Activated naive CD4-positive, alpha-beta T cell treated with anti-CD3 and anti-CD28 coated beads, Interleukin-2, amount 50 U/mL, for 72 hours (primary cell): ENCODE data around the gene NR6A1. TPM values are rescaled to one million over a fixed set of nuclear protein-coding genes. Genes with fewer than 3 reads are reported as not detected.
"Not testable (repeated sequence)": the region's sequence is repeated elsewhere in the genome, so short reads cannot be mapped to it uniquely, and the experiment has no call there.

Experiments used
- ATAC-seq, 2 donors: fragments of 150-1000 bp; cut with Tn5 transposase; 2 replicates each; pipeline ENCODE4 v1.10.0; 2021; ENCODE audit warnings: mild to moderate bottlenecking in 2 of 2, moderate library complexity in 2 of 2
- DNase-seq, 2 donors: peaks; one replicate each; pipeline ENCODE4 v3.0.0; 2021 to 2022; ENCODE audit warnings: low spot score in 2 of 2
- H3K27ac Mint-ChIP-seq, 2 donors: one replicate each; pipeline ENCODE4 v1.8.0; 2022; ENCODE audit warnings: mild to moderate bottlenecking in 2 of 2, mixed read lengths in 2 of 2
- H3K36me3 Mint-ChIP-seq, 2 donors: one replicate each; pipeline ENCODE4 v1.8.0; 2022; ENCODE audit warnings: mixed read lengths in 2 of 2
- H3K9me3 Mint-ChIP-seq, 2 donors: one replicate each; pipeline ENCODE4 v1.8.0; 2022; ENCODE audit warnings: mixed read lengths in 2 of 2
- total RNA-seq, 2 donors: library from RNA; stranded (reverse); gene quantifications; one replicate each; pipeline ENCODE4 v1.2.3, GENCODE V29; 2022

The NR6A1 gene
- total RNA-seq, 2 donors from 2014 or later = 0.58 to 0.84 TPM

DNA sequence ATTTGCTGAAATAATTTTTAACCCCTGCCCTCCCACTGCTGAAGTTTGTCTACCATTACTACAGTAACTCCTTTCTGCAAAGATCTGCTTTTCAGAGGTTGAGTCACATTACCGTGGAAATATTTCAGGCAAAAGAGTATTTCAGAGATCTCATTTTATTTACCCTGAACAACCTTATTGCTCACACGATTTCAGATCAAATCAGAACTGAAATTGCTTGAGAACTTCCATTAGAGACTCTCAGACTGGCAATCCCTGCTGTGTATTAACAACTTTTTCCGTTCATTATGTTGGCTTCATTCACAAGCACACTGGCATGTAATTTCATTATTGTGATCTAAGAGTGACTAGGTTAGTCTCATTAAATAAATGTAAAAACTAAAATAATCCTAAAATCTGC, 16.1 kb downstream of the NR6A1 start:
- Mint-ChIP-seq H3K9me3 (no peaks in the 10 kb centered on the region), H3K36me3 (no peaks in the 10 kb centered on the region), H3K27ac (no peak overlapping the region)
- ATAC-seq (peak; percentile 7 to 85), DNase-seq (no peak)

DNA sequence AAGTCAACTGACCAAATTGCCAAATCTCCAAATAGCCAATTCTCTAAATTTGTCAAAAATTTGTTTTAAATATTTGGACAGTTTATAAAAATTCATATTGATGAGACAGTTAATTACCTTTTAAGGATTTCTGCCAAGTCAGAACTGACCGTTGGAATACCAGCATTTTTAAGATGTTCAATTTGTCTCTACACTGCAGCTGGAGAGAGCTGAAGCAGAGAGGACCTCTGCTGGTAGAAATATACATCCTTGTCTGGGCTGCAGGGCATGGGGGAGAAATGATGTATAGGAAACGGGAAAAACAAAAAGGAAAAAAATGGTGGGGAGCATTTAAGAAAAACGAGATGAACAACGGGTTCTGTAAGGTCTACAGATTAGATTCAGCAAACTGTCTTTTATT, 16.8 kb downstream of the NR6A1 start:
- DNase-seq (no peak), ATAC-seq (no peak)
- H3K9me3 Mint-ChIP-seq = no peaks in the 10 kb centered on the region
- H3K27ac Mint-ChIP-seq = no peak overlapping the region
- no peaks in the 10 kb centered on the region for H3K36me3 Mint-ChIP-seq

DNA sequence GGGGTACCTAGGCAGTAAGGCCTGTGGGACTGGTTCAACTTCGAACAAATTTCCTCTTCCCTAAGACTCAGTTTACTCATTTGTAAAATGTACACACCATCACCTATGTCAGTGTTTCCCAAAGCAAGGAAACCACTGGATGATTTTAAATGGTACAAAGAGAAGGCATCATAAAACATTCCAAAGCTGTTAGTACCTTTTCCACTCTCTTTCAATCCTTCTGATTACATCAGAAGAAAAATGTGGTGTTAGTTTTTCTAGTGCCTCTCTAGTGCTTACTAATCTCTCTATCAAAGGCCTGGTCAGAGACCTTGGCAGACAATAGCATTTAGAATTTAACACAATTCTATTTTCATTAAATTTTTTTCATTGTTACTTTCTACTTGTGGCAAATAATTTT, 18.1 kb downstream of the NR6A1 start:
- H3K27ac Mint-ChIP-seq = no peak overlapping the region
- ATAC-seq (no peak), DNase-seq (no peak)
- H3K9me3 Mint-ChIP-seq = no peaks in the 10 kb centered on the region
- no peaks in the 10 kb centered on the region for H3K36me3 Mint-ChIP-seq

DNA sequence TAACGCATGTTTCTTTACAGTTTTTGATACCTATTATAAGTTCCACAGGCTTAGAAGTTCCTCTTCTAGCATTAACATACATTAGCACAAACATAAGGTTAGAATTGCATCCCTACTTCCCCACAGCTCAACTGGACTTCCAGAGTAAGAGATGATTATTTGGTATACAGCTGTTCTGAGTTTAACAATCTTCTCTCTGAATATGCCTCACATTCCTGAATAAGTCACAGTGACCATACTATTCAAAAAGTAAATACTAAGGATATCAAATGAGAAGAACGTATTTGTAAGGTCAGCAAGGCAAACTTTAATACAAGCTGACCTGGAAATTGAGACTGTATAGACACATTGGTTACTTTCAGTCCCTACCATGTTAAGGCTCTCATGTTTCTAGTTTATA, 21.3 kb downstream of the NR6A1 start:
- Mint-ChIP-seq H3K36me3 (no peaks in the 10 kb centered on the region), H3K27ac (no peak overlapping the region), H3K9me3 (no peaks in the 10 kb centered on the region)
- no peak for DNase-seq
- no peak for ATAC-seq

DNA sequence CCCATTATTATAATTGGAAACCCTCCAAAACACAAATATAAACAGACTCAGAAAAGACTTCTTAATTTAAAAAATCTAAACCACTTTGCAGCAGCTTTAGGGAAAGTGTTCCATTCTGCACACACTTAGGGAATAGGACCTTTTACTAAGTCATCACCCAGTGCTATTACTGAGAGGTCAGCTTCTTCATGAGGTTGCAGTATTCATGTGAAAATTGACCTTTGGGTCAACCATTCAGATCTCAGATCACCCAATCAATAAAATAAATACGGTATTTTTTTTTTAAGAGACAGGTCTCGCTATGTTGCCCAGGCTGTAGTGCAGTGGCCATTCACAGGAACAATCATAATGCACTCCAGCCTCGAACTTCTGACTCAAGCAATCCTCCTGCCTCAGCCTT, 21.8 kb downstream of the NR6A1 start:
- ATAC-seq (no peak), DNase-seq (no peak)
- no peaks in the 10 kb centered on the region for H3K9me3 Mint-ChIP-seq
- no peaks in the 10 kb centered on the region for H3K36me3 Mint-ChIP-seq
- no peak overlapping the region for H3K27ac Mint-ChIP-seq

DNA sequence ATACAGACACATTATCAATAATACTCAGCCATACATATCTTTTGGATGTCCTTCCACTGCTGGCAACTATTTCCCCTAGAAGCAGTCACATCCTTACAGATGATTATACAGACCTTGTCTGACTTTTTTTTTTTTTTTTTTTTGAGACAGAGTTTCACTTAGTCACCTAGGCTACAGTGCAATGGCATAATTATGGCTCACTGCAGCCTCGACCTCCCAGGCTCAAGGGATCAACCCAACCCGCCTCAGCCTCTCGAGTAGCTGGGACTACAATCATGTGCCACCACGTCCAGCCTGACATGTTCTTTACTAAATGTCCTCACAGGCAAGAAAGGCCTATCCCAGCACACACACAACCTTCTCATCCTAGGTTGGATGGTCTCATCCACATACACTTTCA, 24.0 kb downstream of the NR6A1 start:
- ATAC-seq (no peak), DNase-seq (no peak)
- Mint-ChIP-seq H3K36me3 (no peaks in the 10 kb centered on the region), H3K27ac (no peak overlapping the region), H3K9me3 (no peaks in the 10 kb centered on the region)

DNA sequence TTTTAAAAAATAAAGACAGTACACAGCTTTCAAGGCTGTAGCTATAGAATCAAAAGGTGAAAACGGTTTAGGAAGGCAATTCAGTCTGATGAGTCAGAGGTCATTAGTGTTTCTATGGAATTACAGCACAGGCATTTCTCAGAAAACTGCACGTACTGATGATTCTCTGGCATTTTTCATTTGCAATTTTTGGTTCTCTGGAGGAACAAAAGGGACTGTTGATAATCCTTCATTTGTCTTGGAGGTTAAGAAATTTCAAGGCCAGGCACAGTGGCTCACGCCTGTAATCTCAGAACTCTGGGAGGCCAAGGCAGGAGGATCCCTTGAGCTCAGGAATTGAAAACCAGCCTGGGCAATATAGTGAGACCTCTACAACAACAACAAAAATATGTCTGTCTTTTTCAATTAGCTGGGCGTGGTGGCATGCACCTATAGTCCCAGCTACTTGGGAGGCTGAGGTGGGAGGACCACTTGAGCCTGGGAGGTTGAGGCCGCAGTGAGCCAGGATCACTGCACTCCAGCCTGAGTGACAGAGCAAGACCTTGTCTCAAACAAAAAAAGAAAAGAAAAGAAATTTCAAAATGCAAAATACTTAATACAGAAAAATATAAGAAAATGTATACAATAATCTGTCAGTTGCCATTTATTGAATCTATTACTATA, 27.3 kb downstream of the NR6A1 start:
- Mint-ChIP-seq H3K27ac (no peak overlapping the region), H3K36me3 (no peaks in the 10 kb centered on the region), H3K9me3 (no peaks in the 10 kb centered on the region)
- no peak for DNase-seq
- ATAC-seq = no peak

DNA sequence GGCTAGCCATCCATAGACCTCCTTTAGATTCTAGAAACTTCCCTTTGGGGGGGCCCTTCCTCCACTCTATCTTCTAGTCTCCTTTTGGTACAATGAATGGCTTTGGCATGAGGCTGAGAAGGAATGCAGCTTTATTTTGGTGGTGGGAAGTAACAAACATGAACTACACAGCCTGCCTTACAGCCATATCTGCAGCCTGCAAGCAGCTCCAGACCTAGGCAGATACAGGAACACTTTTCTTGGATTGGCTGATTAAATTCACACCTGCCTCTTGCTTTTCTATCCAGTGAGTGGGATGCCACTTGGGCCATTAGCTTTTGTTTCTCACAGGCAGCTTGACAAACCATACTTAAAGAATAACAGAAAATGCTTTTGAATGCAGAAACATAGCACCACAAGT, 28.2 kb downstream of the NR6A1 start:
- DNase-seq (no peak), ATAC-seq (no peak)
- H3K9me3 Mint-ChIP-seq = no peaks in the 10 kb centered on the region
- no peak overlapping the region for H3K27ac Mint-ChIP-seq
- no peaks in the 10 kb centered on the region for H3K36me3 Mint-ChIP-seq

DNA sequence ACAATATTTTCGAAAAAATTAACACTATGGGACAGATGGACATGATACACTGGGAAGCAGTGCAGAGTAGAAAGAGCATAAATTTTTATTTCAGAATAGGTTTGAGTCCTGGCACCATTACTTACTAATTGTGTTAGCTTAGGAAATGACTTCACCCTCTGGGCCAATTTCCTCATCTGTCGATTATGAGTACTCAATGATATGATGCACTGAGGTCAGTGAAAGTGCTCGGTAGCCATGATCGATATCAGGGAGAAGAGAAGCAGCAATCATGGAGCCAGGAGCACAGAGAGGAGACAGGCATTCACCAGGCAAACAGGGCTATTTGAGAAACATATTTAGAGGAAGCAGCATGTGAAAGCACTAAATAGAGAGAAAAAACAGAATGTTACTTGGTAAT, 29.4 kb downstream of the NR6A1 start:
- H3K27ac Mint-ChIP-seq = no peak overlapping the region
- no peak for ATAC-seq

DNA sequence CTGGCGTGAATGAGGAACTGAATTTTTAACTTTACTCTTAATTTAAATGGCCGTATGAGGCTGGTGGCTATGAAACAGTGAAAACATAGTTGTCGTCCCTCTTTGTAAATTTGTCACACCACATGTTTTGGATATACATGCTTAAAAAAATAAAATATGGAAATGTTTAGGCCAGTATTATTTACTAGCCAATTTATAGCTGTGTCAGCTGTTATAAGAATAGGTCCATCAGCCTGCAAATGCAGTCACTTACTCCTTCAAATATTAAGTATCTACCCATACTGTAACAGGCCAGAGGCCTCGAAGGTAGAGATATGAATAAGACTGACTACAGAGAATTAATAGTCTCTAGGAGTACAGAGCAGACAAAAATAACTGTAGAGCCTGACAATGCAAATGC, 30.0 kb downstream of the NR6A1 start:
- ATAC-seq = no peak
- Mint-ChIP-seq H3K27ac (no peak overlapping the region), H3K36me3 (no peaks in the 10 kb centered on the region), H3K9me3 (no peaks in the 10 kb centered on the region)
- no peak for DNase-seq

More for the DNA sequence above, 29.4 kb downstream of the NR6A1 start:
- no peaks in the 10 kb centered on the region for H3K36me3 Mint-ChIP-seq
- no peak for DNase-seq
- no peaks in the 10 kb centered on the region for H3K9me3 Mint-ChIP-seq

DNA sequence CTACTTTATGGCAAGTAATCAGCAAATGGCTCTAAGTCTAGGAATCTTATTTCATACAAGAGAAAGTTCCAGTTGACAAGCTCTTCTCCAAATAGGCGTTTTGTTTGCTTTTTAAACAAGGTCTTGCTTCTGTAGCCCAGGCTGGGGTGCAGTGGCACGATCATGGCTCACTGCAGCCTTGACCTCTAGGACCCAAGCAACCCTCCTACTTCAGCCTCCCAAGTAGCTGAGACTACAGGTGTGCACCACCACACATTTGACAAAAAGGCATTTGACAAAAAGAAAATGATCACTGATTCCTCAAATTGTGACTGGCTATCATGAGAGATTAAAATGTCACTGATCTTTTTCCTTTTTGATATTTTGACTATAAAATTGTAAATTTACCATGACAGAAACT, 31.8 kb downstream of the NR6A1 start:
- ATAC-seq = no peak

DNA sequence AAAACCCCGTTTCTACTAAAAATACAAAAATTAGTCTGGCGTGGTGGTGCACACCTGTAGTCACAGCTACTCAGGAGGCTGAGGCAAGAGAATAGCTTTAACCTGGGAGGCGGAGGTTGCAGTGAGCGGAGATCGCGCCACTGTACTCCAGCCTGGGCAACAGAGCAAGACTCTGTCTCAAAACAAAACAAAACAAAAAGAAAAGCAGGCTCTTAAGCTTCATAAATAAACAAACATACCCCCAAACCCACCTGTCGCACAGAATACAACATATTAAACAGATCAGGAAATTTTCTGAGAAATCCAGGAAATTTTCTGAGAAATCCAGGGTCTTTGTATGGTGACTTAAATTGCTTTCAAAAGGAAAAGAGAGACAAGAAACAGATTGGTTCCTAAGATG, 33.0 kb downstream of the NR6A1 start:
- not testable (repeated sequence) for H3K27ac Mint-ChIP-seq, DNase-seq, H3K36me3 Mint-ChIP-seq, H3K9me3 Mint-ChIP-seq, ATAC-seq

More for the DNA sequence above, 31.8 kb downstream of the NR6A1 start:
- H3K36me3 Mint-ChIP-seq = no peaks in the 10 kb centered on the region
- H3K27ac Mint-ChIP-seq = no peak overlapping the region
- no peaks in the 10 kb centered on the region for H3K9me3 Mint-ChIP-seq
- DNase-seq = no peak

DNA sequence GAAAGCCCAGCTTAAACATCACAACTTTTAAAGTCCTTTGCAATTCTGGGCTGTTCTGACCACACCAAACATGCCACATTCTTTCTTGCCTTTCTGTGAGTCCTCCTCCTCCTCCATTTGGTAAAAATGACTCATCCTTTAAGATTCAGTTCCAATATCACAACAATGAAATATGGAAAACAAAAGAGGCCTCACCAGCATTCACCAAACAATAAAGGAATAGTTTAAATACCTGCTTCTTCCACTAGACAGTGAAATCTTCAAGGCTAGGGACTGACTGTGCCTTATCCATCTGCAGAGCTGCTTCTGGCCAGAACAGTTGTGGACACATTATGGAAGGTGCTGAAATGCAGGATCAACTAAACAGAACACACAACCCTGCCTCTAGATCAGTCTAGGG, 36.0 kb downstream of the NR6A1 start:
- no peak for DNase-seq
- H3K36me3 Mint-ChIP-seq = no peaks in the 10 kb centered on the region
- peak; percentile 47 to 92 for ATAC-seq
- H3K9me3 Mint-ChIP-seq = no peaks in the 10 kb centered on the region
- H3K27ac Mint-ChIP-seq = no peak overlapping the region

DNA sequence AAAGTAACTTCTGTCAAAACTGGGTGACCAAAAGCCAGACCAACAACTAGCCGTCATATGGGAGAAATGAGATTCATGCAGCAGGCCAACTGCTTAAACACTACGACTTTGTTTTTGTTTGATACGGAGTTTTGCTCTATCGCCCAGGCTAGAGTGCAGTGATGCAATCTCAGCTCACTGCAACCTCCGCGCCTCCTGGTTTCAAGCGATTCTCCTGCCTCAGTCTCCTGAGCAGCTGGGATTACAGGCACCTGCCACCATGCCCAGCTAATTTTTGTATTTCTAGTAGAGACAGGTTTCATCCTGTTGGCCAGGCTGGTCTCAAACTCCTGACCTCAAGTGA, 36.4 kb downstream of the NR6A1 start:
- ATAC-seq = peak in 1 of 2 donors; percentile 34
- H3K36me3 Mint-ChIP-seq, H3K27ac Mint-ChIP-seq, H3K9me3 Mint-ChIP-seq, DNase-seq: not testable (repeated sequence)

DNA sequence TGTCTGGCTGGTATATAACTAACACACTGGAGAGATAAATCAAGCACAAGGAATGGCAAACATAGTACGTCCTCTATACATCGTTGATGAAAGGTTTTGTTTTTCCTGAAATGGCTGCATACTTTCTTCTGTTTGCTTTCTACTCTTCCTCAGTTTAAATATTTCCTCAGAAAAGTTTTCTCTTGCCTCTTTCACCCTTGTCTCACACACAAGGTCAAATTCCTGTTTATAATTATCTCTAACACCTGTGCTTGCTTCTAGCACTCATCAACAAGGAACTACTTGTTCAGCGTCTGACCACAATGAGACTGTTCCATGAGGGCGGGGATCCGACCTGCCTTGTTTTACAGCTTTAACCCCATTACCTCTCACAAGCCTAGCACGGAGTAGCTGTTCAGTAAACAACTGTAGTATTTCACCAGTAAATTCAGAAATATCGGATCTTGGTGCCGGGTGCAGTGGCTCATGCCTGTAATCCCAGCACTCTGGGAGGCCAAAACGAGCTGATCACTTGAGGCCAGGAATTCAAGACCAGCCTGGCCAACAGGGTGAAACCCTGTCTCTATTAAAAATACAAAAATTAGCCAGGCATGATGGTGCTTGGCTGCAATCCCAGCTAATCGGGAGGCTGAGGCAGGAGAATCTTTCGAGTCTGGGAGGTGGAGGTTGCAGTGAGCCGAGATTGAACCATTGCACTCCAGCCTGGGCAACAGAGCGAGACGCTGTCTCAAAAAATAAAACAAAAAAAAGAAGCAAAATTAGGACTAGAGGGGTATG, 37.0 kb downstream of the NR6A1 start:
- ATAC-seq = no peak
- H3K27ac Mint-ChIP-seq = no peak overlapping the region

DNA sequence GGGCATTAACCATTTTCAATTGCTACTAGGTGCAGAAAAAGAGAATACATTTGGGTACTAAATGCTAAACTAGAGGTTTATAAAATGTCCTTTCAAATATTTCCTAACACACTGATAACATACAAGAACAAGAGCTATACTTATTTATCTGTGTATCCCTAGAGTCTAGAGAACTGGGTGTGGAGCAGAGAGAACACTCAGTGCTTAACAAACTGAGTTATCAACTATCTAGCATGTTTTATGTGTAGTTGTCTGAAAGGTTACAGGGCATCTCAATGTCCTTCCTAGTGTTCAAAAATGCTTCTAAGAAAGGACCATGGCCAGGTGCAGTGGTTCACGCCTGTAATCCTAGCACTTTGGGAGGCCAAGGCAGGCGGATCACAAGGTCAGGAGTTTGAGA, 40.3 kb downstream of the NR6A1 start:
- Mint-ChIP-seq H3K27ac (no peak overlapping the region), H3K36me3 (no peaks in the 10 kb centered on the region), H3K9me3 (no peaks in the 10 kb centered on the region)
- DNase-seq (no peak), ATAC-seq (no peak)

More for the DNA sequence above, 37.0 kb downstream of the NR6A1 start:
- H3K36me3 Mint-ChIP-seq = no peaks in the 10 kb centered on the region
- DNase-seq = no peak
- H3K9me3 Mint-ChIP-seq = no peaks in the 10 kb centered on the region

DNA sequence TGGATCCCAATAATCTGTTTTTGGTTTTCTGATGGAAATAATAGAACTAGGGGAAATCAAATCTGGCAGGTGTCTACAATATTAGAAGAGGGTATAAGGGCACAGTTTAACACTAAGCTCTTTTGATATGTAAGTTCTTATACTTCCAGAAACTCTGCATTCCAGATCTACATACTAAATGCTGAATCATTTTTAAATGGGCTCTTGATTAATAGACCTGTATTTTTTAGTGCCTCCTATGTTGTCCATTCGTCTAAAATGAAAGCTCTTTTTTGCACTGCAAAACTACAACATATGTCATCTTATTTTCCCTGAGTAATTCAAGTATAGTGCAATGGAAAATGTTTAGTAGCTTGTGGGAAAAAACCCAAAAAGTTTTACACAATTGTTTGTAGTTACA, 44.2 kb downstream of the NR6A1 start:
- no peak for ATAC-seq
- no peaks in the 10 kb centered on the region for H3K9me3 Mint-ChIP-seq
- no peak for DNase-seq
- no peaks in the 10 kb centered on the region for H3K36me3 Mint-ChIP-seq
- H3K27ac Mint-ChIP-seq = no peak overlapping the region

DNA sequence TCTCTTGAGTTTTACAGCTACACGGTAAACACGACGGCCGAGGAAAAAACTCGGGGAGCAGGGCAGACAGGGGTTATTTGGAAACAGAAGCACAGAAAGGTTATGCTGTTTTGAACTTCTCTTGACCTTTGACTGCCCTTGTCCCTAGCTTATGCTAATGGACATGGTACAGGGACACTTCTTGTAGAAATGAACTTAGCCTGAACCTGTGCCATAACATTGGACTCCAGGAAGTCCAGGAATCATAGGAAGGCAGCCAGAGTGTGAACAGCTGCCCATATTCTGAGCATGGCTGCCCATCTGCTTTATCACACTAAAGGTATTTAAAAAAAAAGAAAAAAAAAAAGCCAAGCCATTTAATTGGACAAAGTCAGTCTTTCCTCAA, 46.1 kb downstream of the NR6A1 start:
- no peak overlapping the region for H3K27ac Mint-ChIP-seq
- H3K36me3 Mint-ChIP-seq = no peaks in the 10 kb centered on the region

More for the DNA sequence above, 46.1 kb downstream of the NR6A1 start:
- ATAC-seq (no peak), DNase-seq (no peak)
- H3K9me3 Mint-ChIP-seq = no peaks in the 10 kb centered on the region
